ENCODE results near the gene DUSP15. TPM values are rescaled to one million over a fixed set of nuclear protein-coding genes. Genes with fewer than 3 reads are reported as not detected.

Gene DUSP15
- total and polyA plus RNA-seq, 4 donors = 0.35 to 0.61 (median 0.42) TPM; not detected in 1

GRCh38 chr20:31907046-31907445 is 36.7 kb upstream of the DUSP15 start:
- TF ChIP-seq REST (IDR thresholded peaks at IDR 0.05) (no peak), YY1 (IDR thresholded peaks at IDR 0.05) (no peak), ATF3 (IDR thresholded peaks at IDR 0.05) (no peak), RAD21 (IDR thresholded peaks at IDR 0.05) (no peak), RXRA (IDR thresholded peaks at IDR 0.05) (no peak)
- WGBS = 87% methylated on average over 5 of the region's 5 CpGs
- Histone ChIP-seq H3K36me3 (ENCODE audit: control insufficient read depth in 4 of 4, insufficient read depth in 3 of 4, low read depth in 1 of 4, low read length in 3 of 4) (no peaks in the 10 kb centered on the region), H3K4me1 (ENCODE audit: control insufficient read depth in 4 of 4, insufficient read depth in 4 of 4, low read length in 3 of 4) (no peaks in the 10 kb centered on the region), H3K9ac (ENCODE audit: low read depth in 1 of 2, low read length in 2 of 2) (no peak overlapping the region), H3K27ac (ENCODE audit: low read depth in 1 of 2, low read length in 2 of 2) (no peak overlapping the region), H3K9me3 (ENCODE audit: control insufficient read depth in 4 of 4, low read length in 3 of 4) (no peaks in the 10 kb centered on the region), H3K27me3 (ENCODE audit: control insufficient read depth in 4 of 4, insufficient read depth in 4 of 4, low read length in 3 of 4) (no peaks in the 10 kb centered on the region), H3K4me3 (ENCODE audit: low read depth in 1 of 3, low read length in 3 of 3) (no peak overlapping the region)
- DNase-seq (ENCODE audit: low spot score) = no peak

GRCh38 chr20:31906001-31906400 is 35.7 kb upstream of the DUSP15 start:
- Histone ChIP-seq H3K4me1 (ENCODE audit: control insufficient read depth in 4 of 4, insufficient read depth in 4 of 4, low read length in 3 of 4) (no peaks in the 10 kb centered on the region), H3K4me3 (ENCODE audit: low read depth in 1 of 3, low read length in 3 of 3) (no peak overlapping the region), H3K27ac (ENCODE audit: low read depth in 1 of 2, low read length in 2 of 2) (no peak overlapping the region), H3K9ac (ENCODE audit: low read depth in 1 of 2, low read length in 2 of 2) (no peak overlapping the region), H3K27me3 (ENCODE audit: control insufficient read depth in 4 of 4, insufficient read depth in 4 of 4, low read length in 3 of 4) (no peaks in the 10 kb centered on the region), H3K36me3 (ENCODE audit: control insufficient read depth in 4 of 4, insufficient read depth in 3 of 4, low read depth in 1 of 4, low read length in 3 of 4) (no peaks in the 10 kb centered on the region), H3K9me3 (ENCODE audit: control insufficient read depth in 4 of 4, low read length in 3 of 4) (no peaks in the 10 kb centered on the region)
- TF ChIP-seq JUND (IDR thresholded peaks at IDR 0.05) (no peak), TAF1 (conservative IDR thresholded peaks at IDR 0.05) (no peak), FOXA2 (IDR thresholded peaks at IDR 0.05) (no peak), SP1 (IDR thresholded peaks at IDR 0.05) (no peak), YY1 (IDR thresholded peaks at IDR 0.05) (no peak), REST (IDR thresholded peaks at IDR 0.05) (no peak), FOXA1 (IDR thresholded peaks at IDR 0.05) (no peak), HNF4A (conservative IDR thresholded peaks at IDR 0.05) (no peak), ZBTB33 (IDR thresholded peaks at IDR 0.05) (no peak), HNF4G (IDR thresholded peaks at IDR 0.05) (no peak), ATF3 (IDR thresholded peaks at IDR 0.05) (no peak), MAX (IDR thresholded peaks at IDR 0.05) (no peak), NR2F2 (IDR thresholded peaks at IDR 0.05) (no peak)
- DNase-seq (ENCODE audit: low spot score) = no peak
- WGBS = 78% methylated on average over 5 of the region's 5 CpGs
